Stomach (tissue), 9 donors: ENCODE measurements around the gene STMP1. TPM values are rescaled to one million over a fixed set of nuclear protein-coding genes. Genes with fewer than 3 reads are reported as not detected.

Source experiments
- DNase-seq, 2 donors: peaks; one replicate each; pipeline versions ENCODE4 v3.0.0 to v3.0.0-alpha.2; 2013 to 2019
- H3K27ac ChIP-seq, 5 donors: fragments of 200-600 bp in 4 of 5; sonication (generic) in 4 of 5; one replicate each; pipeline ENCODE4 v1.5.1; 2013 to 2019; ENCODE audit warnings: mild to moderate bottlenecking in 1 of 5, moderate library complexity in 1 of 5
- H3K27me3 ChIP-seq, 3 donors: fragments of 200-600 bp; sonication (generic); one replicate each; pipeline ENCODE4 v1.5.1; 2017 to 2019; ENCODE audit warnings: mixed run types in 1 of 3
- H3K36me3 ChIP-seq, 4 donors: fragments of 200-600 bp; sonication (generic); 1 replicate in 3 of 4; 2 replicates in 1 of 4; pipeline ENCODE4 v1.5.1; 2016 to 2019
- H3K4me1 ChIP-seq, 4 donors: fragments of 200-600 bp; sonication (generic); one replicate each; pipeline ENCODE4 v1.5.1; 2016 to 2019
- H3K4me3 ChIP-seq, 4 donors: fragments of 200-600 bp; sonication (generic) in 3 of 4; one replicate each; pipeline ENCODE4 v1.5.1; 2016 to 2019; ENCODE audit warnings: mild to moderate bottlenecking in 1 of 4
- H3K9me3 ChIP-seq, 4 donors: fragments of 200-600 bp; sonication (generic); one replicate each; pipeline ENCODE4 v1.5.1; 2016 to 2019
- EP300 ChIP-seq: sonication (generic); formaldehyde crosslinking; IDR thresholded peaks from one replicate; pipeline ENCODE4 v1.6.1; 2017; ENCODE audit warnings: antibody characterized with exemption
- POLR2A ChIP-seq, 4 donors: fragments of 450-650 bp; IDR thresholded peaks; one replicate each; pipeline ENCODE4 v1.6.1; 2016; ENCODE audit warnings: antibody characterized with exemption in 4 of 4, control low read depth in 2 of 4, mild to moderate bottlenecking in 1 of 4, moderate library complexity in 1 of 4
- POLR2AphosphoS5 ChIP-seq, 3 donors: sonication (generic); formaldehyde crosslinking; IDR thresholded peaks; one replicate each; pipeline ENCODE4 v1.6.1; 2016; ENCODE audit warnings: antibody characterized with exemption in 3 of 3
- WGBS, 5 donors: extraction: QIAGEN DNeasy Blood & Tissue Kit in 3 of 5; methylation state at CpG; one replicate each; pipeline versions ENCODE4 v1.1.5 to v1.1.7; 2013 to 2018; 5-methylcytosine and 5-hydroxymethylcytosine counted together
- intact Hi-C: fragments of 100-400 bp; cut with DNase I; formaldehyde crosslinking; loops from one replicate; pipeline ENCODE4 v1.15.1; 2023; ENCODE audit warnings: low total_unique reads
- polyA plus RNA-seq, 3 donors: library from polyadenylated mRNA; stranded (reverse); fragments of 200-250 nt; gene quantifications; one replicate each; pipeline ENCODE4 v1.2.3, GENCODE V29; 2013
- total RNA-seq, 5 donors: library from RNA; depleted of rRNA; stranded (reverse); fragments of >200 nt; gene quantifications; one replicate each; pipeline versions ENCODE4 v1.1.0 to v1.2.3, GENCODE V29; 2014 to 2016
- TF ChIP-seq, protein P1 (sequence below), 7 experiments: fragments of 450-650 bp in 4 of 7; fragments of 200-600 bp in 3 of 7; sonication (generic) in 3 of 7; IDR thresholded peaks; one replicate each; pipeline ENCODE4 v1.5.1; 2016 to 2019; ENCODE audit warnings: antibody characterized with exemption in 7 of 7, control low read depth in 2 of 7, mild to moderate bottlenecking in 1 of 7
- donor health status: healthy with polysubstance abuse.
- donor health status: Bipolar disorder and iron deficiency.
- donor health status: healthy.

Gene STMP1
- total and polyA plus RNA-seq, 8 donors, result 3.5 to 42.0 (median 18.0) TPM

- 79 to 93% (median 86%) methylated on average over 1 of the region's 1 CpG for WGBS, 5 donors
- no peak overlapping the region for H3K27ac ChIP-seq
Measured at GRCh38 chr7:135669774-135670173, 7.5 kb downstream of the STMP1 start.

DNA sequence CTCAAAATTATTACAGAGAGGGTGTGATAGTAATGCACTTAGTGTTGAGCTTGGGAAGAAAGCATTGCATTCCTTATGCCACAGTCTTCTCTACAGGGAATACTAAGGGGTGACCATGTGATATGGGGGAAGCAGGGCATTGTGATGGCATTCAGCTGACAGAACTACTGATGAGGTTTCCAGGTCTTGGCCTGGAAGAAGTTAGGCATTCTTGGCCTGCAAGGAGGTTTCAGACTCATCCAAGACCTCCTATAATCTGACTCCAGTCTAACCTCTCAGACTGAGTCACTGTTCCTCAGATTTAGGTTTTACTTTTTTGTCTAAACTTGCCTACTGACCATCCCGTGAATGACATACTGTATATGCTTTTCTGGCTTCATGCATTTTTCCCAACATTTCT lies 7.9 kb downstream of the STMP1 start:
- H3K9me3 ChIP-seq, result no peaks in the 10 kb centered on the region
- intact Hi-C loops, result no loop called here
- DNase-seq, result no peak
- peaks cover 0 to 13% (median 9%) of the 10 kb centered on the region in 4 donors for H3K36me3 ChIP-seq
- H3K4me1 ChIP-seq, result peaks cover 0 to 53% (median 26%) of the 10 kb centered on the region in 4 donors
- 39 to 57% (median 51%) methylated on average over 1 of the region's 1 CpG for WGBS, 5 donors
- TF ChIP-seq, protein P1, sequence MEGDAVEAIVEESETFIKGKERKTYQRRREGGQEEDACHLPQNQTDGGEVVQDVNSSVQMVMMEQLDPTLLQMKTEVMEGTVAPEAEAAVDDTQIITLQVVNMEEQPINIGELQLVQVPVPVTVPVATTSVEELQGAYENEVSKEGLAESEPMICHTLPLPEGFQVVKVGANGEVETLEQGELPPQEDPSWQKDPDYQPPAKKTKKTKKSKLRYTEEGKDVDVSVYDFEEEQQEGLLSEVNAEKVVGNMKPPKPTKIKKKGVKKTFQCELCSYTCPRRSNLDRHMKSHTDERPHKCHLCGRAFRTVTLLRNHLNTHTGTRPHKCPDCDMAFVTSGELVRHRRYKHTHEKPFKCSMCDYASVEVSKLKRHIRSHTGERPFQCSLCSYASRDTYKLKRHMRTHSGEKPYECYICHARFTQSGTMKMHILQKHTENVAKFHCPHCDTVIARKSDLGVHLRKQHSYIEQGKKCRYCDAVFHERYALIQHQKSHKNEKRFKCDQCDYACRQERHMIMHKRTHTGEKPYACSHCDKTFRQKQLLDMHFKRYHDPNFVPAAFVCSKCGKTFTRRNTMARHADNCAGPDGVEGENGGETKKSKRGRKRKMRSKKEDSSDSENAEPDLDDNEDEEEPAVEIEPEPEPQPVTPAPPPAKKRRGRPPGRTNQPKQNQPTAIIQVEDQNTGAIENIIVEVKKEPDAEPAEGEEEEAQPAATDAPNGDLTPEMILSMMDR (IDR thresholded peaks at IDR 0.05), result no peak
- TF ChIP-seq POLR2AphosphoS5 (IDR thresholded peaks at IDR 0.05) (no peak), EP300 (no peak), POLR2A (IDR thresholded peaks at IDR 0.05) (no peak)
- no peak overlapping the region for H3K4me3 ChIP-seq
- no peak overlapping the region for H3K27ac ChIP-seq
- no peaks in the 10 kb centered on the region for H3K27me3 ChIP-seq

More at GRCh38 chr7:135669774-135670173, 7.5 kb downstream of the STMP1 start:
- Histone ChIP-seq H3K4me1 (peaks cover 0 to 57% (median 28%) of the 10 kb centered on the region in 4 donors), H3K4me3 (no peak overlapping the region), H3K27me3 (no peaks in the 10 kb centered on the region), H3K9me3 (no peaks in the 10 kb centered on the region), H3K36me3 (peaks cover 0 to 11% (median 9%) of the 10 kb centered on the region in 4 donors)
- TF ChIP-seq EP300 (no peak), POLR2AphosphoS5 (IDR thresholded peaks at IDR 0.05) (no peak), POLR2A (IDR thresholded peaks at IDR 0.05) (no peak)
- TF ChIP-seq, protein P1 (IDR thresholded peaks at IDR 0.05), result no peak
- intact Hi-C loops, result loop anchor here (10.0 kb wide), 1 partner anchor 315 kb away; no protein-coding TSS in a partner anchor
- DNase-seq, result no peak

- H3K27ac ChIP-seq, result peak overlapping the region in 1 of 5 donors; percentile 35
- WGBS, 5 donors, result 31 to 70% (median 58%) methylated on average over 3 of the region's 3 CpGs
Measured at GRCh38 chr7:135672560-135673359, 10.4 kb downstream of the STMP1 start.

DNA sequence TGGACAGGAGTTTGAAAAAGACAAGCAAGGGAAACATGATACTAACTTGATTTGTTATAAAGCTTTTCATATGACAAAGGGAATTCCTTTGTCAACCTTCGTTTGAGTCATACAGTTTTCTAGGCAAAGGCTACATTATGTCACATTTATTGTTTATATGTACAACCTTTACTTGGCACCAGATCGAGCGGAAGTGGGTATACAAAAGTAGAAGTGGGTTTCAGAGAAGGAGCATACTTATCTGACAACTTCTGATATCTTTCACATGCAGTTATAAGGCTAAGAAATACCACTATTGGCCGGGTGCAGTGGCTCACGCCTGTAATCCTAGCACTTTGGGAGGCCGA lies 11.0 kb downstream of the STMP1 start:
- 60 to 79% (median 69%) methylated on average over 6 of the region's 6 CpGs for WGBS, 5 donors
- DNase-seq, result no peak
- Histone ChIP-seq H3K4me3 (no peak overlapping the region), H3K4me1 (peaks cover 0 to 45% (median 23%) of the 10 kb centered on the region in 4 donors), H3K9me3 (no peaks in the 10 kb centered on the region), H3K36me3 (peaks cover 0 to 35% (median 23%) of the 10 kb centered on the region in 4 donors), H3K27me3 (no peaks in the 10 kb centered on the region), H3K27ac (peak overlapping the region in 1 of 5 donors; percentile 35)
- no peak for TF ChIP-seq EP300
- no peak for TF ChIP-seq POLR2AphosphoS5 (IDR thresholded peaks at IDR 0.05)
- TF ChIP-seq, protein P1 (IDR thresholded peaks at IDR 0.05), result no peak
- no peak for TF ChIP-seq POLR2A (IDR thresholded peaks at IDR 0.05)
- intact Hi-C loops, result no loop called here

More at GRCh38 chr7:135672560-135673359, 10.4 kb downstream of the STMP1 start:
- Histone ChIP-seq H3K27me3 (no peaks in the 10 kb centered on the region), H3K4me1 (peaks cover 0 to 40% (median 18%) of the 10 kb centered on the region in 4 donors), H3K4me3 (no peak overlapping the region), H3K9me3 (no peaks in the 10 kb centered on the region), H3K36me3 (peaks cover 0 to 31% (median 21%) of the 10 kb centered on the region in 4 donors)
- intact Hi-C loops, result no loop called here
- peak in 1 of 2 donors; percentile 77 for DNase-seq
- no peak for TF ChIP-seq POLR2A (IDR thresholded peaks at IDR 0.05)
- TF ChIP-seq, protein P1 (IDR thresholded peaks at IDR 0.05), result peak in 5 of 7 experiments; percentile 59 to 79 (median 65)
- TF ChIP-seq POLR2AphosphoS5 (IDR thresholded peaks at IDR 0.05), result no peak
- no peak for TF ChIP-seq EP300
